T-helper 2 cell treated with Interferon-gamma antibody and Interleukin-4, amounts not matched to agents 100 ng/mL and 5 ng/mL, for 36 hours (primary cell): ENCODE measurements around the gene CEPT1. TPM values are rescaled to one million over a fixed set of nuclear protein-coding genes. Genes with fewer than 3 reads are reported as not detected.

ENCODE experiments used
- intact Hi-C: fragments of 100-400 bp; cut with micrococcal nuclease; formaldehyde crosslinking; loops from one replicate; pipeline ENCODE4 v1.15.1; 2023
- total RNA-seq: library from RNA; stranded (reverse); gene quantifications from 2 replicates; pipeline ENCODE4 v1.2.3, GENCODE V29; 2022

Gene CEPT1
- total RNA-seq, 1 donor from 2014 or later, result 34.9 TPM

- intact Hi-C loops, result loop anchor here (1.0 to 5.0 kb wide), 3 partner anchors 11 to 397 kb away; no protein-coding TSS in a partner anchor
Measured at GRCh38 chr1:111204983-111205713, 65.1 kb downstream of the CEPT1 start.

- intact Hi-C loops, result no loop called here
Measured at GRCh38 chr1:111205714-111206050, 65.7 kb downstream of the CEPT1 start.

- intact Hi-C loops, result no loop called here
Measured at GRCh38 chr1:111208921-111209320, 68.9 kb downstream of the CEPT1 start.

GRCh38 chr1:111209622-111210021 is 69.6 kb downstream of the CEPT1 start:
- intact Hi-C loops, result loop anchor here (10.0 kb wide), 1 partner anchor 565 kb away; no protein-coding TSS in a partner anchor

- intact Hi-C loops, result loop anchor here (10.0 kb wide), 1 partner anchor 567 kb away; no protein-coding TSS in a partner anchor
Measured at GRCh38 chr1:111211921-111212320, 71.9 kb downstream of the CEPT1 start.

- intact Hi-C loops, result loop anchor here (10.0 kb wide), 1 partner anchor 568 kb away; no protein-coding TSS in a partner anchor
Measured at GRCh38 chr1:111212634-111213335, 72.8 kb downstream of the CEPT1 start.

- intact Hi-C loops, result loop anchor here (10.0 kb wide), 1 partner anchor 569 kb away; no protein-coding TSS in a partner anchor
Measured at GRCh38 chr1:111213412-111213811, 73.4 kb downstream of the CEPT1 start.

GRCh38 chr1:111214074-111214801 is 74.2 kb downstream of the CEPT1 start:
- intact Hi-C loops, result loop anchor here (10.0 kb wide), 1 partner anchor 569 kb away; no protein-coding TSS in a partner anchor

- intact Hi-C loops, result loop anchor here (5.0 to 10.0 kb wide), 6 partner anchors 73 to 570 kb away; partner anchors contain the start of genes CEPT1, DDX20, DRAM2 and LRIF1
Measured at GRCh38 chr1:111214884-111215283, 74.9 kb downstream of the CEPT1 start.

GRCh38 chr1:111215285-111215684 is 75.3 kb downstream of the CEPT1 start:
- intact Hi-C loops, result loop anchor here (5.0 to 10.0 kb wide), 6 partner anchors 73 to 570 kb away; partner anchors contain the start of genes CEPT1, DDX20, DRAM2 and LRIF1

- intact Hi-C loops, result loop anchor here (1.0 to 10.0 kb wide), 10 partner anchors 9 to 878 kb away; partner anchors contain the start of genes CEPT1, DDX20, DRAM2 and LRIF1
Measured at GRCh38 chr1:111216751-111217150, 76.7 kb downstream of the CEPT1 start.

- intact Hi-C loops, result loop anchor here (2.0 to 10.0 kb wide), 8 partner anchors 75 to 879 kb away; partner anchors contain the start of genes CEPT1, DDX20, DRAM2 and LRIF1
Measured at GRCh38 chr1:111217183-111217910, 77.3 kb downstream of the CEPT1 start.

- intact Hi-C loops, result loop anchor here (5.0 to 10.0 kb wide), 6 partner anchors 77 to 574 kb away; partner anchors contain the start of genes CEPT1, DDX20, DRAM2 and LRIF1
Measured at GRCh38 chr1:111218701-111219556, 78.9 kb downstream of the CEPT1 start.

GRCh38 chr1:111219557-111220286 is 79.7 kb downstream of the CEPT1 start:
- intact Hi-C loops, result loop anchor here (5.0 to 10.0 kb wide), 9 partner anchors 77 to 575 kb away; partner anchors contain the start of genes C1orf162, CEPT1, DDX20 and DRAM2

- intact Hi-C loops, result loop anchor here (5.0 to 10.0 kb wide), 3 partner anchors 254 to 433 kb away; partner anchors contain the start of gene C1orf162
Measured at GRCh38 chr1:111220302-111220890, 80.4 kb downstream of the CEPT1 start.

- intact Hi-C loops, result loop anchor here (5.0 to 10.0 kb wide), 3 partner anchors 254 to 434 kb away; partner anchors contain the start of gene C1orf162
Measured at GRCh38 chr1:111221276-111221632, 81.2 kb downstream of the CEPT1 start.

- intact Hi-C loops, result loop anchor here (2.0 to 10.0 kb wide), 5 partner anchors 191 to 434 kb away; partner anchors contain the start of gene C1orf162
Measured at GRCh38 chr1:111221633-111222291, 81.7 kb downstream of the CEPT1 start.
